ENCODE data around the gene TMEM207. TPM values are rescaled to one million over a fixed set of nuclear protein-coding genes. Genes with fewer than 3 reads are reported as not detected.

The TMEM207 gene
- total and polyA plus RNA-seq, 2 of the 13 experiments (the other 11 are each of a cell fraction or from before 2014, with no cell fraction given) = not detected

- TF ChIP-seq ZNF280D (CRISPR knock-in tag; IDR thresholded peaks at IDR 0.05) (no peak), ZNF619 (CRISPR knock-in tag; IDR thresholded peaks at IDR 0.05) (no peak), ZNF138 (CRISPR knock-in tag; IDR thresholded peaks at IDR 0.05; ENCODE audit: low read depth) (no peak), ZNF644 (CRISPR knock-in tag; IDR thresholded peaks at IDR 0.05; ENCODE audit: low read depth) (peak; percentile 60), ATF4 (CRISPR knock-in tag; IDR thresholded peaks at IDR 0.05) (peak in 1 of 2 experiments; percentile 59; a peak in 2 of 4 replicates), ZNF800 (CRISPR knock-in tag; IDR thresholded peaks at IDR 0.05) (no peak), ARNT2 (CRISPR knock-in tag; IDR thresholded peaks at IDR 0.05; ENCODE audit: low read depth) (0 out of 2 replicates have a peak, but pooled peaks have one; percentile 55), TEAD3 (CRISPR knock-in tag; optimal IDR thresholded peaks at IDR 0.05; ENCODE audit: borderline replicate concordance) (peak; percentile 29), PPARG (CRISPR knock-in tag; conservative IDR thresholded peaks at IDR 0.05) (0 out of 2 replicates have a peak, but pooled peaks have one; percentile 25), ZNF24 (IDR thresholded peaks at IDR 0.05) (peak; percentile 86), ZSCAN31 (CRISPR knock-in tag; IDR thresholded peaks at IDR 0.05; ENCODE audit: low read depth) (0 out of 2 replicates have a peak, but pooled peaks have one; percentile 30), STAT6 (CRISPR knock-in tag; IDR thresholded peaks at IDR 0.05; ENCODE audit: borderline replicate concordance) (0 out of 2 replicates have a peak, but pooled peaks have one; percentile 28), ZBTB33 (CRISPR knock-in tag; IDR thresholded peaks at IDR 0.05) (peak; percentile 26; the same call in 1 of the 2 replicates), HINFP (CRISPR knock-in tag; IDR thresholded peaks at IDR 0.05; ENCODE audit: low read depth) (no peak)
Measured at GRCh38 chr3:190424478-190425439, 24.9 kb downstream of the TMEM207 start (continued).
